ENCODE measurements around the gene RANGRF.

Gene RANGRF

DNA sequence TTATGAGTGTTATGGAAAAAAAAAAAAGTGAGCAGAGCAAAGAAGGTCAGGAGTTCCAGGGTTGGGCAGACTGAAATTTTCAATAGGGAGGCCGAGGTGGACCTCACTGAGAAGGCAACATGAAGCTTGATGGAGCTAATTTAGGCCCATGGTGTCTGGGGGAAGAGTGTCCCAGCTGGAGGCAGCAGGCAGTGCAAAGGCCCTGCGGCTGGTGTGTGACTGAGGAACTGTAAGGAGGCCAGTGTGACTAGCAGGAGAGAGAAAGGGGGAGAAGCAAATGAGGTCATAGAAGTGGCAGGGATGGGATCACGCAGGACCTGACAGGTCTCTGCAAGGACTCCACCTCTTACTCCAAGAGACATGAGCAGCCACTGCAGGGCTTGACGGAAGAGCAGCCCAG lies 31.8 kb downstream of the RANGRF start:
- H3K4me3 ChIP-seq (ENCODE audit: low read length), result no peak overlapping the region
- H3K4me2 ChIP-seq (ENCODE audit: low read length), result no peak overlapping the region
- H3K9me2 ChIP-seq (replicated peaks; ENCODE audit: control insufficient read depth, low read length), result no peaks in the 10 kb centered on the region
- no peaks in the 10 kb centered on the region for H3K36me3 ChIP-seq (ENCODE audit: control insufficient read depth, low read length)
- no peaks in the 10 kb centered on the region for H3K4me1 ChIP-seq (ENCODE audit: control insufficient read depth, low read length)
- H4K20me1 ChIP-seq (ENCODE audit: control insufficient read depth, insufficient read depth, low read depth, low read length), result no peaks in the 10 kb centered on the region
- H3K79me2 ChIP-seq (ENCODE audit: control insufficient read depth, low read length), result no peaks in the 10 kb centered on the region
- H3F3A ChIP-seq (ENCODE audit: control insufficient read depth, insufficient read depth), result no peaks in the 10 kb centered on the region
- H3K27ac ChIP-seq (ENCODE audit: low read depth, low read length), result no peak overlapping the region
- peaks cover 3% of the 10 kb centered on the region; the same call in 1 of the 2 replicates for H3K27me3 ChIP-seq (ENCODE audit: control insufficient read depth, low read length)
- TF ChIP-seq EZH2phosphoT487 (IDR thresholded peaks at IDR 0.05; ENCODE audit: borderline replicate concordance, low read length), result no peak
- TF ChIP-seq, protein P1, sequence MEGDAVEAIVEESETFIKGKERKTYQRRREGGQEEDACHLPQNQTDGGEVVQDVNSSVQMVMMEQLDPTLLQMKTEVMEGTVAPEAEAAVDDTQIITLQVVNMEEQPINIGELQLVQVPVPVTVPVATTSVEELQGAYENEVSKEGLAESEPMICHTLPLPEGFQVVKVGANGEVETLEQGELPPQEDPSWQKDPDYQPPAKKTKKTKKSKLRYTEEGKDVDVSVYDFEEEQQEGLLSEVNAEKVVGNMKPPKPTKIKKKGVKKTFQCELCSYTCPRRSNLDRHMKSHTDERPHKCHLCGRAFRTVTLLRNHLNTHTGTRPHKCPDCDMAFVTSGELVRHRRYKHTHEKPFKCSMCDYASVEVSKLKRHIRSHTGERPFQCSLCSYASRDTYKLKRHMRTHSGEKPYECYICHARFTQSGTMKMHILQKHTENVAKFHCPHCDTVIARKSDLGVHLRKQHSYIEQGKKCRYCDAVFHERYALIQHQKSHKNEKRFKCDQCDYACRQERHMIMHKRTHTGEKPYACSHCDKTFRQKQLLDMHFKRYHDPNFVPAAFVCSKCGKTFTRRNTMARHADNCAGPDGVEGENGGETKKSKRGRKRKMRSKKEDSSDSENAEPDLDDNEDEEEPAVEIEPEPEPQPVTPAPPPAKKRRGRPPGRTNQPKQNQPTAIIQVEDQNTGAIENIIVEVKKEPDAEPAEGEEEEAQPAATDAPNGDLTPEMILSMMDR (IDR thresholded peaks at IDR 0.05; ENCODE audit: low read depth, low read length, poor library complexity, severe bottlenecking), result no peak
- no peaks in the 10 kb centered on the region for H3K9me3 ChIP-seq (ENCODE audit: control insufficient read depth, insufficient read depth, low read length)

DNA sequence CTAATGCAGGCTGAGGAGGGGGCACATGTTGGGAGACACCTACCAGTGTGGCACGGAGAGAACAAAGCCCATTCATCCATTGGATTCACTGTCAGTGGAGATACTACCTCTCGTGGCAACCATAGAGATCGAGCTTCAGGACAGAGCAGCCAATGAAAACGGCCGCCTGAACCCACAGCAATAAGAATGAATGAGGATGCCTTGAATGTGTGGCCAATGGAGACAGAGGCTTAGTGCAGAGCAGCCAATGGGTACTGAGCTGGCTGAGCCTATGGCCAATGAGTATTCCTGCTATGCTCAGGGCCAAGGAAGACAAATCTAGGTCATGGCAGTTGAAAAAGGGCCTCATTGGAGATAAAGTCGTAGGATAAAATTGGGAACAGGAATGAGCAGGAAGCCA lies 32.5 kb downstream of the RANGRF start:
- no peak for TF ChIP-seq EZH2phosphoT487 (IDR thresholded peaks at IDR 0.05; ENCODE audit: borderline replicate concordance, low read length)
- TF ChIP-seq, protein P1 (IDR thresholded peaks at IDR 0.05; ENCODE audit: low read depth, low read length, poor library complexity, severe bottlenecking), result no peak
- no peaks in the 10 kb centered on the region for H3K36me3 ChIP-seq (ENCODE audit: control insufficient read depth, low read length)
- H3K79me2 ChIP-seq (ENCODE audit: control insufficient read depth, low read length), result no peaks in the 10 kb centered on the region
- H3K9me2 ChIP-seq (replicated peaks; ENCODE audit: control insufficient read depth, low read length), result no peaks in the 10 kb centered on the region
- no peak overlapping the region for H3K27ac ChIP-seq (ENCODE audit: low read depth, low read length)
- H3K9me3 ChIP-seq (ENCODE audit: control insufficient read depth, insufficient read depth, low read length), result no peaks in the 10 kb centered on the region
- no peak overlapping the region for H3K4me2 ChIP-seq (ENCODE audit: low read length)
- no peaks in the 10 kb centered on the region for H3K4me1 ChIP-seq (ENCODE audit: control insufficient read depth, low read length)
- peaks cover 8% of the 10 kb centered on the region for H3K27me3 ChIP-seq (ENCODE audit: control insufficient read depth, low read length)
- no peaks in the 10 kb centered on the region for H4K20me1 ChIP-seq (ENCODE audit: control insufficient read depth, insufficient read depth, low read depth, low read length)
- H3F3A ChIP-seq (ENCODE audit: control insufficient read depth, insufficient read depth), result no peaks in the 10 kb centered on the region
- no peak overlapping the region for H3K4me3 ChIP-seq (ENCODE audit: low read length)

DNA sequence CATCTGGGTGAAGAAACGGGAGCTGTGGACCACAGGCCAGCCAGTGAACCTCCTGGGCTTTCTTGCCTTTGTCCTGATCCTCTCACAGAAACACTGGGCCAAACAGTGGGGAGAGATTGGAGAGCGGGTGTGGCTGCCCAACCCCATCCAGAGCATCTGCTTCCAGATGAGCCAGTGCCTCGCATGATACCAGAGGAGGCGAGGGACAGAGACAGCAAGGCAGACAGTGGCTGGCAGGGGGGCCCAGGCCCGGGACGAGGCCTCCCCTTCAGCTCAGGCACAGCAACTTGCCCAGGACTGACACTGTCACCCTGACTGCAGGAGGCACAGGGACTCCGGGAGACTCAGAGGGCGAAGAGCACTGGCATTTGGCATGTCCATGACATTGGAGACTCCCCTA lies 33.6 kb downstream of the RANGRF start:
- Histone ChIP-seq H3K9me2 (replicated peaks; ENCODE audit: control insufficient read depth, low read length) (no peaks in the 10 kb centered on the region), H3F3A (ENCODE audit: control insufficient read depth, insufficient read depth) (no peaks in the 10 kb centered on the region), H3K36me3 (ENCODE audit: control insufficient read depth, low read length) (no peaks in the 10 kb centered on the region), H3K27me3 (ENCODE audit: control insufficient read depth, low read length) (peaks cover 16% of the 10 kb centered on the region), H3K4me1 (ENCODE audit: control insufficient read depth, low read length) (peaks cover 8% of the 10 kb centered on the region), H3K4me3 (ENCODE audit: low read length) (no peak overlapping the region), H3K9me3 (ENCODE audit: control insufficient read depth, insufficient read depth, low read length) (no peaks in the 10 kb centered on the region), H3K79me2 (ENCODE audit: control insufficient read depth, low read length) (no peaks in the 10 kb centered on the region), H3K27ac (ENCODE audit: low read depth, low read length) (no peak overlapping the region), H3K4me2 (ENCODE audit: low read length) (no peak overlapping the region), H4K20me1 (ENCODE audit: control insufficient read depth, insufficient read depth, low read depth, low read length) (no peaks in the 10 kb centered on the region)
- no peak for TF ChIP-seq EZH2phosphoT487 (IDR thresholded peaks at IDR 0.05; ENCODE audit: borderline replicate concordance, low read length)
- TF ChIP-seq, protein P1 (IDR thresholded peaks at IDR 0.05; ENCODE audit: low read depth, low read length, poor library complexity, severe bottlenecking), result no peak

DNA sequence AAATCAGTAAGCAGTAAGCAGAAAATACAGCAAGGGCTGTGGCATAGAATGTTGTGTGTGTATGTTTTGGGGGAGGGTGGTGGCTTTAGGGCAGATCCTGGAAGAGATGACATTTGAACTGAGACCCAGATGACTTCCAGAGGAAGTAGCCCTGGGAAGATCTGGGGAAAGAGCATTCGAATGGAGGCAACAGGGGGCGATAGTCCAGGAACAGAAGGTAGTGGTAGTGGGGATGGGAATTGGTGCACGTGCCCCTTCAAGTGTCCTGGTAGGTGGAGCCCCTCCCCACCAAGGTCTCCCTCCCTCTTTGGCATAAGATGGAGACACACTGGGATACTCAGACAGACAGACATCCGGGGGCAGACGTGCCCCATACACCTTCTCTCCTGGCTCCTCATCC lies 35.7 kb downstream of the RANGRF start:
- no peaks in the 10 kb centered on the region for H3F3A ChIP-seq (ENCODE audit: control insufficient read depth, insufficient read depth)
- H3K4me1 ChIP-seq (ENCODE audit: control insufficient read depth, low read length), result peaks cover 8% of the 10 kb centered on the region
- no peaks in the 10 kb centered on the region for H3K9me3 ChIP-seq (ENCODE audit: control insufficient read depth, insufficient read depth, low read length)
- no peak overlapping the region for H3K4me3 ChIP-seq (ENCODE audit: low read length)
- no peak overlapping the region for H3K27ac ChIP-seq (ENCODE audit: low read depth, low read length)
- no peaks in the 10 kb centered on the region for H3K9me2 ChIP-seq (replicated peaks; ENCODE audit: control insufficient read depth, low read length)
- peaks cover 21% of the 10 kb centered on the region for H3K27me3 ChIP-seq (ENCODE audit: control insufficient read depth, low read length)
- H3K36me3 ChIP-seq (ENCODE audit: control insufficient read depth, low read length), result no peaks in the 10 kb centered on the region
- H4K20me1 ChIP-seq (ENCODE audit: control insufficient read depth, insufficient read depth, low read depth, low read length), result no peaks in the 10 kb centered on the region
- TF ChIP-seq EZH2phosphoT487 (IDR thresholded peaks at IDR 0.05; ENCODE audit: borderline replicate concordance, low read length), result no peak
- TF ChIP-seq, protein P1 (IDR thresholded peaks at IDR 0.05; ENCODE audit: low read depth, low read length, poor library complexity, severe bottlenecking), result no peak
- no peak overlapping the region for H3K4me2 ChIP-seq (ENCODE audit: low read length)
- no peaks in the 10 kb centered on the region for H3K79me2 ChIP-seq (ENCODE audit: control insufficient read depth, low read length)
